PC-3 (cell line): ENCODE measurements around the gene MYMK. TPM values are rescaled to one million over a fixed set of nuclear protein-coding genes. Genes with fewer than 3 reads are reported as not detected.
"Not testable (repeated sequence)": the region's sequence is repeated elsewhere in the genome, so short reads cannot be mapped to it uniquely, and the experiment has no call there.

ENCODE experiments used
- ATAC-seq: fragments of 200-7000 bp; cut with Tn5 transposase; 2 replicates; pipeline ENCODE4 v1.9.1; 2020; ENCODE audit warnings: mild to moderate bottlenecking, moderate library complexity
- BruUV-seq: library from RNA; stranded (reverse); fragments of 400-500 nt; replicated peaks from 2 replicates; lab custom pipeline; 2021; lab: Mats Ljungman, UMichigan
- CTCF ChIA-PET: fragments of 300-600 bp; sonication (Branson Sonifier 250); formaldehyde crosslinking; loops from one replicate; lab custom pipeline; 2022; ENCODE audit warnings: antibody characterized with exemption; lab: Charles Lee
- POLR2A ChIA-PET: fragments of 300-600 bp; sonication (Branson Sonifier 250); formaldehyde crosslinking; loops from one replicate; lab custom pipeline; 2022; ENCODE audit warnings: antibody characterized with exemption; ENCODE audit not compliant: unreplicated experiment; lab: Charles Lee
- DNase-seq: peaks from one replicate; pipeline ENCODE4 v3.0.0-alpha.2; 2015
- H2AFZ ChIP-seq: fragments of 300-600 bp; sonication (generic); 2 replicates; pipeline ENCODE4 v1.6.0; 2016; ENCODE audit warnings: antibody characterized with exemption, low read length
- H3F3A ChIP-seq: fragments of 300-600 bp; sonication (generic); one replicate; pipeline ENCODE4 v1.6.0; 2017; ENCODE audit warnings: antibody characterized with exemption, low read length, control low read depth, mild to moderate bottlenecking; ENCODE audit not compliant: unreplicated experiment
- H3K27ac ChIP-seq: fragments of 300-600 bp; sonication (generic); 2 replicates; pipeline ENCODE4 v1.5.1; 2016; ENCODE audit warnings: mild to moderate bottlenecking, low read length
- H3K27me3 ChIP-seq: fragments of 300-600 bp; sonication (generic); 2 replicates; pipeline ENCODE4 v1.6.1; 2016; ENCODE audit warnings: low read length, mixed read lengths
- H3K36me3 ChIP-seq: fragments of 300-600 bp; sonication (generic); 2 replicates; pipeline ENCODE4 v1.6.1; 2016; ENCODE audit warnings: low read depth, mixed run types, low read length, mixed read lengths
- H3K4me1 ChIP-seq: fragments of 300-600 bp; sonication (generic); 2 replicates; pipeline ENCODE4 v1.5.1; 2016; ENCODE audit warnings: low read length; ENCODE audit not compliant: insufficient read depth
- H3K4me2 ChIP-seq: fragments of 300-600 bp; sonication (generic); 2 replicates; pipeline ENCODE4 v1.6.0; 2016; ENCODE audit warnings: low read length
- H3K4me3 ChIP-seq: fragments of 300-600 bp; sonication (generic); 2 replicates; pipeline ENCODE4 v1.5.1; 2016; ENCODE audit warnings: mild to moderate bottlenecking, low read length, mixed read lengths
- H3K79me2 ChIP-seq: fragments of 300-600 bp; sonication (generic); 2 replicates; pipeline ENCODE4 v1.6.1; 2017; ENCODE audit warnings: low read length, mixed read lengths
- H3K9ac ChIP-seq: fragments of 300-600 bp; sonication (generic); 2 replicates; pipeline ENCODE4 v1.6.0; 2016; ENCODE audit warnings: mild to moderate bottlenecking, low read length
- H3K9me2 ChIP-seq: fragments of 300-600 bp; sonication (generic); replicated peaks from 2 replicates; pipeline ENCODE4 v1.6.1; 2016; ENCODE audit warnings: mixed run types, low read length, mixed read lengths
- H3K9me3 ChIP-seq: fragments of 300-600 bp; sonication (generic); 2 replicates; pipeline ENCODE4 v1.6.1; 2016; ENCODE audit warnings: low read length, mixed read lengths
- H4K20me1 ChIP-seq: fragments of 300-600 bp; sonication (generic); 2 replicates; pipeline ENCODE4 v1.6.1; 2016; ENCODE audit warnings: low read length, mixed read lengths
- EZH2 ChIP-seq: fragments of 300-600 bp; sonication (generic); IDR thresholded peaks from one replicate; pipeline ENCODE4 v1.6.1; 2017; ENCODE audit warnings: antibody characterized with exemption, mild to moderate bottlenecking, low read length; ENCODE audit not compliant: unreplicated experiment
- EZH2phosphoT487 ChIP-seq: fragments of 300-600 bp; sonication (generic); IDR thresholded peaks from 2 replicates; pipeline ENCODE4 v1.6.1; 2018; ENCODE audit warnings: mild to moderate bottlenecking, antibody characterized with exemption, low read length, borderline replicate concordance
- intact Hi-C: fragments of 100-400 bp; cut with micrococcal nuclease; formaldehyde crosslinking; loops from 2 replicates; pipeline ENCODE4 v1.9.0; 2023
- total RNA-seq: library from RNA; depleted of rRNA; stranded (reverse); fragments of >200 nt; gene quantifications from 2 replicates; pipeline ENCODE4 v1.2.3, GENCODE V29; 2014
- TF ChIP-seq, protein P1 (sequence below): fragments of 300-600 bp; sonication (generic); conservative IDR thresholded peaks from 2 replicates; pipeline ENCODE4 v1.5.1; 2017; ENCODE audit warnings: antibody characterized with exemption, low read depth, mild to moderate bottlenecking, low read length

MYMK gene
- total RNA-seq, 1 experiment from 2014 or later = not detected

GRCh38 chr9:133566382-133566781 is 41.6 kb upstream of the MYMK start:
- DNase-seq = no peak
- H3K36me3 ChIP-seq = no peaks in the 10 kb centered on the region
- POLR2A ChIA-PET = no interaction called here

GRCh38 chr9:133564451-133565116 is 39.8 kb upstream of the MYMK start:
- BruUV-seq = no TSS peak
- TF ChIP-seq EZH2phosphoT487 (no peak), EZH2 (no peak)
- TF ChIP-seq, protein P1, sequence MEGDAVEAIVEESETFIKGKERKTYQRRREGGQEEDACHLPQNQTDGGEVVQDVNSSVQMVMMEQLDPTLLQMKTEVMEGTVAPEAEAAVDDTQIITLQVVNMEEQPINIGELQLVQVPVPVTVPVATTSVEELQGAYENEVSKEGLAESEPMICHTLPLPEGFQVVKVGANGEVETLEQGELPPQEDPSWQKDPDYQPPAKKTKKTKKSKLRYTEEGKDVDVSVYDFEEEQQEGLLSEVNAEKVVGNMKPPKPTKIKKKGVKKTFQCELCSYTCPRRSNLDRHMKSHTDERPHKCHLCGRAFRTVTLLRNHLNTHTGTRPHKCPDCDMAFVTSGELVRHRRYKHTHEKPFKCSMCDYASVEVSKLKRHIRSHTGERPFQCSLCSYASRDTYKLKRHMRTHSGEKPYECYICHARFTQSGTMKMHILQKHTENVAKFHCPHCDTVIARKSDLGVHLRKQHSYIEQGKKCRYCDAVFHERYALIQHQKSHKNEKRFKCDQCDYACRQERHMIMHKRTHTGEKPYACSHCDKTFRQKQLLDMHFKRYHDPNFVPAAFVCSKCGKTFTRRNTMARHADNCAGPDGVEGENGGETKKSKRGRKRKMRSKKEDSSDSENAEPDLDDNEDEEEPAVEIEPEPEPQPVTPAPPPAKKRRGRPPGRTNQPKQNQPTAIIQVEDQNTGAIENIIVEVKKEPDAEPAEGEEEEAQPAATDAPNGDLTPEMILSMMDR = no peak
- no peak for ATAC-seq
- POLR2A ChIA-PET = no interaction called here
- H3K4me2 ChIP-seq = no peak overlapping the region
- no peaks in the 10 kb centered on the region for H3K36me3 ChIP-seq
- CTCF ChIA-PET = no interaction called here
- no peaks in the 10 kb centered on the region for H3F3A ChIP-seq
- no peak overlapping the region for H3K9ac ChIP-seq
- H3K27me3 ChIP-seq = no peaks in the 10 kb centered on the region
- H3K27ac ChIP-seq = no peak overlapping the region
- no peaks in the 10 kb centered on the region for H4K20me1 ChIP-seq
- H3K4me1 ChIP-seq = no peaks in the 10 kb centered on the region
- H3K4me3 ChIP-seq = no peak overlapping the region
- no peaks in the 10 kb centered on the region for H3K9me3 ChIP-seq
- no peak for DNase-seq
- no peak overlapping the region for H2AFZ ChIP-seq
- H3K9me2 ChIP-seq = no peaks in the 10 kb centered on the region
- H3K79me2 ChIP-seq = no peaks in the 10 kb centered on the region
- intact Hi-C loops = no loop called here

More at GRCh38 chr9:133566382-133566781, 41.6 kb upstream of the MYMK start:
- ATAC-seq = no peak
- no peak overlapping the region for H3K27ac ChIP-seq
- no peaks in the 10 kb centered on the region for H3K9me3 ChIP-seq
- no peaks in the 10 kb centered on the region for H4K20me1 ChIP-seq
- H2AFZ ChIP-seq = no peak overlapping the region
- no peak overlapping the region for H3K4me2 ChIP-seq
- no peak overlapping the region for H3K4me3 ChIP-seq
- no peak overlapping the region for H3K9ac ChIP-seq
- BruUV-seq = no TSS peak
- no peaks in the 10 kb centered on the region for H3F3A ChIP-seq
- H3K79me2 ChIP-seq = no peaks in the 10 kb centered on the region
- no peaks in the 10 kb centered on the region for H3K9me2 ChIP-seq
- TF ChIP-seq, protein P1 = no peak
- no peak for TF ChIP-seq EZH2
- no peak for TF ChIP-seq EZH2phosphoT487
- CTCF ChIA-PET = no interaction called here
- intact Hi-C loops = no loop called here
- H3K4me1 ChIP-seq = no peaks in the 10 kb centered on the region
- H3K27me3 ChIP-seq = no peaks in the 10 kb centered on the region

DNA sequence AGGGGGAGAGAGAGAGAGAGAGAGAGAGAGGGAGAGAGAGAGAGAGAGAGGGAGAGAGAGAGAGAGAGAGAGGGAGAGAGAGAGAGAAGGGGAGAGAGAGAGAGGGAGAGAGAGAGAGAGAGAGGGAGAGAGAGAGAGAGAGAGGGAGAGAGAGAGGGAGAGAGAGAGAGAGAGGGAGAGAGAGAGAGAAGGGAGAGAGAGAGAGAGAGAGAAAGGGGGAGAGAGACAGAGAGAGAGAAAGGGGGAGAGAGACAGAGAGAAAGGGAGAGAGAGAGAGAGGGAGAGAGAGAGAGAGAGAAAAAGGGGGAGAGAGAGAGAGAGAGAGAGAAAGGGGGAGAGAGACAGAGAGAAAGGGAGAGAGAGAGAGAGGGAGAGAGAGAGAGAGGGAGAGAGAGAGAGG is 39.1 kb upstream of the MYMK start:
- H3K27ac ChIP-seq, H3K9ac ChIP-seq, POLR2A ChIA-PET, H3K4me2 ChIP-seq, H3K79me2 ChIP-seq, H3K36me3 ChIP-seq, H3K4me3 ChIP-seq, H2AFZ ChIP-seq, H3K9me3 ChIP-seq, DNase-seq, BruUV-seq, H3F3A ChIP-seq, ATAC-seq, H4K20me1 ChIP-seq, H3K27me3 ChIP-seq, CTCF ChIA-PET, H3K4me1 ChIP-seq, intact Hi-C loops, H3K9me2 ChIP-seq: not testable (repeated sequence)
